KG1 (cell line): ENCODE results near the gene CERS1.

Source experiments
- DNase-seq: peaks from one replicate; lab custom pipeline; 2025; lab: John Stamatoyannopoulos, UW

The CERS1 gene

GRCh38 chr19:18895824-18896341 lies at the start of gene CERS1:
TSS of gene CERS1 (minus strand) at chr19:18896158. CDS start at chr19:18896072, 86 bp downstream.
- no peak for DNase-seq

- DNase-seq, result no peak
Measured at GRCh38 chr19:18945297-18945696, 49.3 kb upstream of the CERS1 start.

GRCh38 chr19:18943465-18943864 lies 47.5 kb upstream of the CERS1 start:
- no peak for DNase-seq

GRCh38 chr19:18942692-18943091 lies 46.7 kb upstream of the CERS1 start:
- DNase-seq, result no peak

GRCh38 chr19:18941628-18942354 lies 45.8 kb upstream of the CERS1 start:
- DNase-seq, result no peak

- no peak for DNase-seq
Measured at GRCh38 chr19:18940769-18941627, 45.0 kb upstream of the CERS1 start, which contains the start of gene HOMER3. TSS of gene HOMER3 (minus strand) at chr19:18941217. CDS start at chr19:18938982, 2,235 bp downstream.

- no peak for DNase-seq
Measured at GRCh38 chr19:18939922-18940768, 44.2 kb upstream of the CERS1 start.

- no peak for DNase-seq
Measured at GRCh38 chr19:18939163-18939562, 43.2 kb upstream of the CERS1 start.

GRCh38 chr19:18933297-18933696 lies 37.3 kb upstream of the CERS1 start:
- no peak for DNase-seq

GRCh38 chr19:18932216-18932841 lies 36.4 kb upstream of the CERS1 start:
- DNase-seq, result no peak

GRCh38 chr19:18931316-18932162 lies 35.6 kb upstream of the CERS1 start:
- DNase-seq, result no peak

- DNase-seq, result no peak
Measured at GRCh38 chr19:18929311-18929710, 33.4 kb upstream of the CERS1 start.

GRCh38 chr19:18928018-18928805 lies 32.3 kb upstream of the CERS1 start:
- DNase-seq, result no peak

GRCh38 chr19:18924684-18925213 lies 28.8 kb upstream of the CERS1 start:
- DNase-seq, result no peak

GRCh38 chr19:18922228-18922985 lies 26.4 kb upstream of the CERS1 start:
- DNase-seq, result no peak

GRCh38 chr19:18921593-18921992 lies 25.6 kb upstream of the CERS1 start:
- DNase-seq, result no peak

- no peak for DNase-seq
Measured at GRCh38 chr19:18920400-18920799, 24.4 kb upstream of the CERS1 start.

- no peak for DNase-seq
Measured at GRCh38 chr19:18919900-18920214, 23.9 kb upstream of the CERS1 start.
